MG63 (cell line): ENCODE results near the gene HSP90AA1. TPM values are rescaled to one million over a fixed set of nuclear protein-coding genes. Genes with fewer than 3 reads are reported as not detected.
"Not testable (repeated sequence)": the region's sequence is repeated elsewhere in the genome, so short reads cannot be mapped to it uniquely, and the experiment has no call there.

Experiments
- DNase-seq: peaks from one replicate; pipeline ENCODE4 v3.0.0-alpha.2; 2020
- H3K27me3 ChIP-seq: fragments of 250-450 bp; sonication (Bioruptor Pico); 2 replicates; pipeline ENCODE4 v1.5.1; 2020; ENCODE audit warnings: mild to moderate bottlenecking, moderate library complexity
- H3K36me3 ChIP-seq: fragments of 250-450 bp; sonication (Bioruptor Pico); 2 replicates; pipeline ENCODE4 v1.5.1; 2020; ENCODE audit warnings: mild to moderate bottlenecking, moderate library complexity
- H3K4me3 ChIP-seq: fragments of 250-450 bp; sonication (Bioruptor Pico); 2 replicates; pipeline ENCODE4 v1.5.1; 2020; ENCODE audit warnings: mild to moderate bottlenecking, moderate library complexity
- H3K9me3 ChIP-seq: fragments of 250-450 bp; sonication (Bioruptor Pico); 2 replicates; pipeline ENCODE4 v1.5.1; 2020; ENCODE audit warnings: mild to moderate bottlenecking, moderate library complexity
- total RNA-seq: library from RNA; depleted of rRNA; stranded (reverse); fragments of >200 nt; shearing (Covaris generic); gene quantifications from 2 replicates; pipeline ENCODE4 v1.2.3, GENCODE V29; 2014; ENCODE audit warnings: low replicate concordance; rRNA removed

Gene HSP90AA1
- total RNA-seq: 158 and 180 TPM in 2 replicates

DNA sequence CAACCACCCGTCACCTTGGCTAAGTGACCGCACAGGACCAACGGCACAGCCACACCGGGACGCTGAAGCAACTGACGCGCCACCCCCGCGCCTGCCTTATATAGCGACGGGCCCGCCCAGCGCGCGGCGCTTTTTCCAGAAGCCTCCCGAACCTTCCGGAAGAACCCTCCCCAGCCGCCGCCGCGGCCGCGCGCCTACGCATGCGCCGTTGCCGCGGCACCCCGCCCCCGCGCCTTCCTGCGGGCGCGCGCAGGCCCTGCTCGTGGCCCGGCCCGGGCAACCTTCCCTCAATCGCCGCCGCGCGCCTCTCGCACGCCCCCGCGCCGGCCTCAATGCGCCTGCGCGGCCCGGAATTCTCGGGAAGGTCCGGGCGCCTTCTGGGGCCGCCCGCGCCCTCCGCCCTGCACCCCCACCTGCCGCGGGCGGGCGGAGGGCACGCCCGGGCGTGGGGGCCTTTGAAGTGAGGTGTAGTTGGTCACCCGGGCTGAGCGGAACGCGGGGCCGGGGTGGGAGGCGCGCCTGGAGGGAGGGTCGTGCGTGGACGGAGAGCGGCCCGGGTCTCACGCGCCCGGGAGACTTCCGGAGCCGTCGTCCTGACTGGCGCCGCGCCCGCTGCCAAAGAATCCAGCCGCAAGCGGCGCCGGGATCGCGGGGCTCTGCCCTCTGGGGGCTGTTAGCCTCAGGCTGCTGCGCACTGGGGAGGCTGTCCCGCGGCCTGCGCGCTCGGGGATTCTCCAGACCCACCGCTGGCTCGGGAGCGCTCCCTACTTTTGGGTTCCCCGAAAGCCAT, at the start of gene HSP90AA1:
TSS of gene HSP90AA1 (minus strand) at position 73 of the 790 bp plus-strand sequence. CDS start 666 bp downstream, outside the sequence.
- H3K4me3 ChIP-seq: peak within 1 kb of the TSS; percentile 82
- peak; percentile 84 for DNase-seq
- no peaks in the 10 kb centered on the region for H3K27me3 ChIP-seq
- peaks cover 41% of the 10 kb centered on the region for H3K36me3 ChIP-seq
- H3K9me3 ChIP-seq: no peaks in the 10 kb centered on the region

DNA sequence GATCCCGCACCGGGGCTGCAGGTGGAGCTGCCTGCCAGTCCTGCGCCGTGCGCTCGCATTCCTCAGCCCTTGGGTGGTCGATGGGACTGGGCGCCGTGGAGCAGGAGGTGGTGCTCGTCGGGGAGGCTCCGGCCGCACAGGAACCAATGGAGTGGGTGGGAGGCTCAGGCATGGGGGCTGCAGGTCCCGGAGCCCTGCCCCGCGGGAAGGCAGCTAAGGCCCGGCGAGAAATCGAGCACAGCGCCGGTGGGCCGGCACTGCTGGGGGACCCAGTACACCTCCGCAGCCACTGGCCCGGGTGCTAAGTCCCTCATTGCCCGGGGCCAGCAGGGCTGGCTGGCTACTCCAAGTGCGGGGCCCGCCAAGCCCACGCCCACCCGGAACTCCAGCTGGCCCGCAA, 48.6 kb upstream of the HSP90AA1 start:
- DNase-seq, H3K9me3 ChIP-seq, H3K36me3 ChIP-seq: not testable (repeated sequence)

DNA sequence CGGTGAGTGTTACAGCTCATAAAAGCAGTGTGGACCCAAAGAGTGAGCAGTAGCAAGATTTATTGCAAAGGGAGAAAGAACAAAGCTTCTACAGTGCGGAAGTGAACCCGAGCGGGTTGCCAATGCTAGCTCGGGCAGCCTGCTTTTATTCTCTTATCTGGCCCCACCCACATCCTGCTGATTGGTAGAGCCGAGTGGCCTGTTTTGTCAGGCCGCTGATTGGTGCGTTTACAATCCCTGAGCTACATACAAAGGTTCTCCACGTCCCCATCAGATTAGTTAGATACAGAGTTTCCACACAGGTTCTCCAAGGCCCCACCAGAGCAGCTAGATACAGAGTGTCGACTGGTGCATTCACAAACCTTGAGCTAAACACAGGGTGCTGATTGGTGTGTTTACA, 47.9 kb upstream of the HSP90AA1 start:
- H3K4me3 ChIP-seq, H3K27me3 ChIP-seq, H3K36me3 ChIP-seq, DNase-seq, H3K9me3 ChIP-seq: not testable (repeated sequence)

More for the DNA sequence above, 48.6 kb upstream of the HSP90AA1 start:
- not testable (repeated sequence) for H3K4me3 ChIP-seq, H3K27me3 ChIP-seq

DNA sequence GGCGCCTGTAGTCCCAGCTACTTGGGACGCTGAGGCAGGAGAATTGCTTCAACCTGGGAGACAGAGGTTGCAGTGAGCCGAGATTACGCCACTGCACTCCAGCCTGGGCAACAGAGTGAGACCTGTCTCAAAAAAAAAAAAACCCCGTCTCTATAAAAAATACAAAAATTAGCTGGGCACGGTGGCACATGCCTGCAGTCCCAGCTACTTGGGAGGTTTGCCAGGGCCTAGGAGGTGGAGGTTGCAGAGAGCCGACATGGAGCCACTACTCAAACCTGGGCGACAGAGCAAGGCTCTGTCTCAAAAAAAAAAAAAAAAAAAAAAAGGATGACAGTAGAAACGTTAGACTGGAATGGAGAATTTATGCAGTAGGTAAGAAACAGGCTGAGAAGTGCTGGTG, 47.2 kb upstream of the HSP90AA1 start:
- not testable (repeated sequence) for H3K9me3 ChIP-seq, H3K4me3 ChIP-seq, H3K36me3 ChIP-seq, H3K27me3 ChIP-seq, DNase-seq

DNA sequence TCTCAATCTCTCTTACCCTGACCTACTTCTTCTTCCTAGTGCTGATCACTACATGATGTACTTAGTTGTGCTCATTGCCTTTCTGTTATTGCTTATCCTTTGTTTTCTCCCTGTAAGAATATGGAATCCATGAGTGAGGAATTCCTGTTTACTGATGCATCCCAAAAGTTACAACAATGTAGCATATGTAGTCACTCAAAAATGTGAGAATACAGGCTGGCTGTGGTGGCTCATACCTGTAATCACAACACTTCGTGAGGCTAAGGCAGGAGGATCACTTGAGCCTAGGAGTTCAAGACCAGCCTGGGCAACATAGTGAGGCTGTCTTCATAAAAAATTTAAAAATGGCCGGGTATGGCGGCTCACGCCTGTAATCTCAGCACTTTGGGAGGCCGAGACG, 44.9 kb upstream of the HSP90AA1 start:
- Histone ChIP-seq H3K36me3 (no peaks in the 10 kb centered on the region), H3K9me3 (no peaks in the 10 kb centered on the region), H3K4me3 (no peak overlapping the region), H3K27me3 (no peaks in the 10 kb centered on the region)
- no peak for DNase-seq

DNA sequence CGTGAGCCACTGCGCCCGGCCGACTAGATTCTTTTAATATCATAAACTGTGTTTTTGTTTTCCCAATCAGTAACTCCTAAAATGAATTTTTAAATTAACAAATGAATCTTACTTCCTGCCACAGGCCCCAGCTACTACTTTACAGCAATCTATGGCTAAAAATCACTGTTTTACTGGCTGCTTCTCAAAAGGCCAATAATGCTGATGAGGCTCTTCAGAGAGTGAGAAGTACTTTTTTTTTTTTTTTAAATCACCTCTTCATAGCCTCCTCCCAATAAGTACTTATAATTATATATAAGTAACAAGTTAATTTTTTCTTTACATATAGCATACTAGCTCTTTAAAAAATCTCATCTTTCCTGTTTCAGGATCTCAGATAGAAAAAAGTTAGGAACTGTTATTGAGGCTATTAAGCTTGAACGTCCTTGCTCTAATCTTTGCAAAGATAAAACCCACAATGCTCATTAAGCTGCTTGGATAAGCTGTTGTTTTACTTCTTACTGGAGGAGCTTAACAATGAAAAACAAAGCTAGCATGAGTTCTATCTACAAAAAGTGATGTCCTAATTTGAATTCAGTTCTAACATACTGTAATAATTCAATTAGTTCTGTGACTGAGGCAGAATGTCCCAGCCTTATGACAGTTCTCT, 40.1 kb upstream of the HSP90AA1 start:
- Histone ChIP-seq H3K9me3 (no peaks in the 10 kb centered on the region), H3K27me3 (no peaks in the 10 kb centered on the region), H3K36me3 (no peaks in the 10 kb centered on the region), H3K4me3 (no peak overlapping the region)
- no peak for DNase-seq

DNA sequence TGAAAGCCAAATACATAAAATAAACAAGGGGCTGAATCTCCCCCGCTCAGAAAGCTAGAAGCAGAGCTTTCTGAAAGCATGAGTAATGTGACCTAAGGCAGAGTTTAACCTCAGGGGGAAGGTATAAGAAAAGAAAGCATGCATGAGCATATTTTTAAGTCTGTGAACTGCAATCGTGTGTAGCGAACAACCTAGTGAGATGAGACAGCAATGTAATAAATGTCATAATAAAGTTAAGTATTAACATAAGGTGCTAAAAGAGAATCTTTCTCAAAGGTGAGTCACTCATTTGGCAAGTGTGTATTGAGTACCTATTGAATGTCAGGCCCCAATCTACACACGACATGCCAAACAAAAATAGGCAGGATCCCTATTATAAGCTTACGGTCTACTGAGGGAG, 38.7 kb upstream of the HSP90AA1 start:
- Histone ChIP-seq H3K36me3 (no peaks in the 10 kb centered on the region), H3K9me3 (no peaks in the 10 kb centered on the region), H3K4me3 (no peak overlapping the region), H3K27me3 (no peaks in the 10 kb centered on the region)
- no peak for DNase-seq

DNA sequence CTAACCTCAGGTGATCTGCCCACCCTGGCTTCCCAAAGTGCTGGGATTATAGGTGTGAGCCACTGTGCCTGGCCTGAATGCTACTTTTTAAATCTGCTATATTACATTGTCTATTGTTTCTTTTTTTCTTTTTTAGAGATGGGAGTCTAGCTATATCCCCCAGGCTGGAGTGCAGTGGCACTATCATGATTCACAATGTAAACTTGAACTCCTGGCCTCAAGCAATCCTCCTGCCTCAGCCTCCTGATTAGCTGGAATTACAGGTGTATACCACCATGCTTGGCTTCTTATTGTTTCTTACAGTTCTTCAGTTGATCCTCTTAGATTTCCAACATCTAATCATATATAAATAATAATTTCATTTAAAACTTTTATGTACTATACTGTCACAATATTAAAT, 37.6 kb upstream of the HSP90AA1 start:
- H3K4me3 ChIP-seq: no peak overlapping the region
- DNase-seq: no peak
- H3K9me3 ChIP-seq: no peaks in the 10 kb centered on the region
- H3K27me3 ChIP-seq: no peaks in the 10 kb centered on the region
- no peaks in the 10 kb centered on the region for H3K36me3 ChIP-seq

DNA sequence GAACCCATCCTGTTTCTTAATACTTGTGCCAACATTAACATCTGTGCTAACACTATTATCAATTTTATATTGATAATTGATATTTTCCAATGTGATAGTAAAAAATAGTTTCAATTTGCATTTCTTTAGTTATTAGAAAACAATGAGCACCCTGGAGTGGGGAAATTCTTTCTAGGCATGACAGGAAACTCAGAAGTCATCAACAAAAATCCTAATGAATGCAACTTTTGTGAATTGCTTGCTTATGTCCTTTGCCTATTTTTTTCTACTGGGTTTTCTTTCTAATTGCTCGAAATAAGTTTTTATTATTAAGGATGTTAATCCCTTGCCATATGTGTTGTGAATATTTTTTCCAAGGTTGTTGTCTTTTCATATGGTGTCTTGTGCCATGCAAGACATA, 34.7 kb upstream of the HSP90AA1 start:
- no peak for DNase-seq
- Histone ChIP-seq H3K9me3 (no peaks in the 10 kb centered on the region), H3K36me3 (no peaks in the 10 kb centered on the region), H3K4me3 (no peak overlapping the region), H3K27me3 (no peaks in the 10 kb centered on the region)

DNA sequence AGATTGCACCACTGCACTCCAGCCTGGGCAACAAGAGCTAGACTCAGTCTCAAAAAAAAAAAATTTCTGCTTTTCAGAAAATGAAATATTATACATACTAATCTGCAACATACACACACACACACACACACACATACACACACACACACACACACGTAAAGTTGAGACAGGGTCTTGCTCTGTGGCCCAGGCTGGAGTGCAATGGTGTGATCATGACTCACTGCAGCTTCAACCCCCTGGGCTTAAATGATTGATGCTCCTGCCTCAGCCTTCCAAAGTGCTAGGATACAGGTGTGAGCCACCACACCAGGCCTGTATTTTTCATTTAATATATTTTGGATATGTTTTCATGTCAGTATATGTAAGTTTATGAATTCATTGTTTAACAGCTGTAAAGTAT, 34.0 kb upstream of the HSP90AA1 start:
- Histone ChIP-seq H3K27me3 (no peaks in the 10 kb centered on the region), H3K36me3 (no peaks in the 10 kb centered on the region), H3K9me3 (no peaks in the 10 kb centered on the region), H3K4me3 (no peak overlapping the region)
- DNase-seq: no peak

DNA sequence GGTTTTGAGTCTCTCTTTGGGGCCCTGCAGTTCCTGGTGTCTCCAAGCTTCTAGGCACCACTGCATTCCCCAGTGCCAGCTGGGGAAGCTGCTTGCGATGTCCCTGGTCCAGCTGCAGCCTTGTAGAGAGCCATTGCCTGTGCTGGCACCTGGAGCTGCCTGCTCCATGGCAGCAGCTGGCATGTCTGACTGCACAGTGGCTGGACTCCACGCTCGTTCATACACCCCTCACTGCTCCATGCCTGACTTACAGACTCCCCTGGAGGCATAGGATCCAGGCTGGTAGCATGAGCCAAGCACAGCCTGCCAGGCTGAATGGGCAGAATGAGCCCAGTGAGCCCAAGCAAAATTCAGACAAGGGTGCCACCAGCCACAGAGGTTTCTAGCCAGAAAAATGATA, 31.0 kb upstream of the HSP90AA1 start:
- no peak overlapping the region for H3K4me3 ChIP-seq
- no peaks in the 10 kb centered on the region for H3K9me3 ChIP-seq
- no peaks in the 10 kb centered on the region for H3K36me3 ChIP-seq
- no peak for DNase-seq
- H3K27me3 ChIP-seq: no peaks in the 10 kb centered on the region

DNA sequence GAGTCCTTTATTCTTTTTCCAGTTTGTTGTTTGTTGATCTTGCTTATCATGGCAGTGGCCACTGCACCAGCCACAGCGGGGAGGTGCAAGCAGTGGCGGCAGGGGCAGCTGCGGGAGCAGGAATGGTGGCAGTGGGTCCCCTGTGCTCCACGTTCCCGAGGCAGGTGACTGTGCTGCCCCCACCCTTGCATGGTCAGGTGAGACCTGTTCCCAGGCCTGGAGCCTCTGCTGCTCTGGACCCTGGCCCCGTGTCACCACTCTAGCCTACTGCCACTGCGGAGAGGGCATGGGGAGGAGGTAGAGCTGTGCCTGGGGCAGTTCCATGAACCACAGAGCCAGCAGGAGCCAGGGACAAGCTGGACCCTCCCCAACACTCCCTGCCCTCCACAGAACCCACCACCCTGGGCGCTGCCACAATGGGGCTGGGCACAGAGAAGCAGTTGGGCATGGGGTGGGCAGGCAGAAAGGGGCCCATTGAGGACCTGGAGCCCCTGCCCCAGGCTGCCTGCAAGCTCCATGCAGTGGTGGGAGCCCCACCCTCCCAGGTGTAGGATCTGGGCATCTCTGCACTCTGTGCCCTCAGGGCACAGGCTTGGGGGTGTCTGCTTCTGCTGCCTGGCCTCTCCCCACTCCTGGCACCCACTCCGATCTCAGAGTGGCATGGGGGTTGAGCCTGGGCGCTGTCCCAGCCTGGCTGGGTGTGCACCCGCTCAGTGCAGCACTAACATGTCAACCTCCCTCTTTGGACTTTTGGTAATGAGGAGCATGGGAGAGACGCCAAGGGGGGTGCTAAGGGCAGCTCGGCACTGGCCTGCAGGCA, 29.7 kb upstream of the HSP90AA1 start:
- Histone ChIP-seq H3K4me3 (no peak overlapping the region), H3K9me3 (no peaks in the 10 kb centered on the region), H3K27me3 (no peaks in the 10 kb centered on the region), H3K36me3 (no peaks in the 10 kb centered on the region)
- no peak for DNase-seq

DNA sequence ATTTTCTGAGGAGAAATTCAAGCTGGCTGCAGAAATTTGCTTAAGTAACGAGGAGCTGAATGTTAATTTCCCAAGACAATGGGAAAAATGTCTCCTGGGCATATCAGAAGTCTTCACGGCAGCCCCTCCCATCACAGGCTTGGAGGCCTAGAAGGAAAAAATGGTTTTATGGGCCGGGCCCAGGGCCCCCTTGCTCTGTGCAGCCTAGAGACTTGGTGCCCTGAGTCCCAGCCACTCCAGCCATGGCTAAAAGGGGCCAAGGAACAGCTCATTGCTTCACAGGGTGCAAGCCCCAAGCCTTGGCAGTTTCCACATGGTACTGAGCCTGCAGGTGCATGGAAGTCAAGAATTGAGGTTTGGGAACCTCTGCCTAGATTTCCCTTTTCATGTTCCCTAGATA, 24.3 kb upstream of the HSP90AA1 start:
- DNase-seq: no peak
- no peak overlapping the region for H3K4me3 ChIP-seq
- H3K27me3 ChIP-seq: no peaks in the 10 kb centered on the region
- no peaks in the 10 kb centered on the region for H3K9me3 ChIP-seq
- no peaks in the 10 kb centered on the region for H3K36me3 ChIP-seq

DNA sequence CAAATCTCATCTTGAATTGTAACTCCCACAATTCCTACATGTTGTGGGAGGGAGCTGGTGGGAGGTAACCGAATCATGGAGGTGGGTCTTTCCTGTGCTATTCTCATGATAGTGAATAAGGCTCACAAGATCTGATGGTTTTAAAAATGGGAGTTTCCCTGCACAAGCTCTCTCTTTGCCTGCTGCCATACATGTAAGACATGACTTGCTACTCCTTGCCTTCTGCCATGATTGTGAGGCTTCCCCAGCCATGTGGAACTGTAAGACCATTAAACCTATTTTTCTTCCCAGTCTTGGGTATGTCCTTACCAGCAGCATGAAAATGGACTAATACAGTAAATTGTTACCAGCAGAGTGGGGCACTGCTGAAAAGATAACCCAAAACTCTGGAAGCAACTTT, 22.5 kb upstream of the HSP90AA1 start:
- not testable (repeated sequence) for H3K36me3 ChIP-seq, H3K27me3 ChIP-seq, H3K9me3 ChIP-seq, DNase-seq, H3K4me3 ChIP-seq

DNA sequence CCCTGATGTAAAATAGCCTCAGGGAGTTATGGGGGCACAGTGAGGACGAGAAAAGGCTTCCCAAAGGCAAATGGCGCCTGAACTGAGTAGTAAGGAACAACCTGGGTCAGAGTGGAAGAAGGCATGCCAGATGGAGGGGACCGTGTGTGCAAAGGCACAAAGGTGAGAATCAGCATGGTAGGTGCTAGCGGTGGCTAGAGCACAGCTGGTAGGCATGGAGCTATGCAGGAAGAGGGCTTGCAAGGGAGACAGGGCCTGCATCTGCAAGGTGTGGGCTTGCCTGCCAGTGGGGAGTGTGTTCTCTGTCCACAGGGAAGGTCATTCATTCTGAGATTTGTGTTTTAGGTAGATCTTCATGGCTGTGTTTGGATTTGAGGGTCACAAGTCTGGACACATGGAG, 18.5 kb upstream of the HSP90AA1 start:
- no peaks in the 10 kb centered on the region for H3K27me3 ChIP-seq
- no peak overlapping the region for H3K4me3 ChIP-seq
- no peaks in the 10 kb centered on the region for H3K9me3 ChIP-seq
- no peak for DNase-seq
- H3K36me3 ChIP-seq: no peaks in the 10 kb centered on the region

DNA sequence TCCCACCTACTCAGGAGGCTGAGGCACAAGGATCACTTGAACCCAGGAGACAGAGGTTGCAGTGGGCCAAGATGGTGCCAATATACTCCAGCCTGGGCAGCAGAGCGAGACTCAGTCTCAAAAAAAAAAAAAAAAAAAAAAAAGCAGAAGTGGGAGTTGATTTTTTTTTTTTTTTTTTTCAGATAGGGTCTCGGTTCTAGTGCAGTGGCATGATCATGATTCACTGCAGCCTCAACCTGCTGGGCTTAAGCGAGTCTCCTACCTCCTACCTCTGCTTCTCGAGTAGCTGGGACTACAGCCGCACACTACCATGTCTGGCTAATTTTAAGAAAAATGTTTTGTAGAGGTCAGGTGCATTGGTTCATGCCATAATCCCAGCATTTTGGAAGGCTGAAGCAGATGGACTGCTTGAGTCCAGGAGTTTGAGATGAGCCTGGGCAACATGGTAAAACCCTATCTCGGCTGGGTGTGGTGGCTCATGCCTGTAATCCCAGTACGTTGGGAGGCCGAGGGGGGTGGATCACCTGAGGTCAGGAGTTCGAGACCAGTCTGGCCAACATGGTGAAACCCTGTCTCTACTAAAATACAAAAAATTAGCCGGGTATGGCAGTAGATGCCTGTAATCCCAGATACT, 16.3 kb upstream of the HSP90AA1 start:
- no peaks in the 10 kb centered on the region for H3K9me3 ChIP-seq
- no peaks in the 10 kb centered on the region for H3K36me3 ChIP-seq
- no peaks in the 10 kb centered on the region for H3K27me3 ChIP-seq
- no peak for DNase-seq
- no peak overlapping the region for H3K4me3 ChIP-seq
